ENCODE data around the gene ABCC2.

Gene ABCC2

GRCh38 chr10:99775850-99776249, 6.6 kb upstream of the ABCC2 start:
- no peak for DNase-seq

GRCh38 chr10:99777918-99778714, 4.3 kb upstream of the ABCC2 start:
- no peak for DNase-seq

DNA sequence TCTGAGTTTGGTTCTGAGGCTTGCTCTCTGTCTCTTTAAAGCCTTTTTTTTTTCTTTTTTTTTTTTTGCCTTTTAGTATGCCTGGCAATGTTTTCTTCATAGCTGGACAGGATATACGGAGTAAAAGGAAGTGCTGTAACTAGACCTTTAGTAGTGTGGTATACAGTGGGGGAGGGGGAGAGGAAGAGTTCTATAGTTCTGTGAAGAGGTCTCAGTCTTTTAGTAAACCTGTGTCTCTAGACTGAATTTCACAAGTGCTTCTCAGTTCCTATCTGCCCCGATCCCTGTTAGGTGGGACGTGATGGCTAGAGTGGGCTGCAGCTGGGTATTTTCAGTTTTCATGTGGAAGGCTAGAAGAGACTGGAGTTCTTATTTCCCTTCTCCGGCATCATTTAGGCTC, 3.1 kb upstream of the ABCC2 start:
- no peak for DNase-seq

GRCh38 chr10:99781734-99782429, 558 bp upstream of the ABCC2 start:
- DNase-seq, result no peak

DNA sequence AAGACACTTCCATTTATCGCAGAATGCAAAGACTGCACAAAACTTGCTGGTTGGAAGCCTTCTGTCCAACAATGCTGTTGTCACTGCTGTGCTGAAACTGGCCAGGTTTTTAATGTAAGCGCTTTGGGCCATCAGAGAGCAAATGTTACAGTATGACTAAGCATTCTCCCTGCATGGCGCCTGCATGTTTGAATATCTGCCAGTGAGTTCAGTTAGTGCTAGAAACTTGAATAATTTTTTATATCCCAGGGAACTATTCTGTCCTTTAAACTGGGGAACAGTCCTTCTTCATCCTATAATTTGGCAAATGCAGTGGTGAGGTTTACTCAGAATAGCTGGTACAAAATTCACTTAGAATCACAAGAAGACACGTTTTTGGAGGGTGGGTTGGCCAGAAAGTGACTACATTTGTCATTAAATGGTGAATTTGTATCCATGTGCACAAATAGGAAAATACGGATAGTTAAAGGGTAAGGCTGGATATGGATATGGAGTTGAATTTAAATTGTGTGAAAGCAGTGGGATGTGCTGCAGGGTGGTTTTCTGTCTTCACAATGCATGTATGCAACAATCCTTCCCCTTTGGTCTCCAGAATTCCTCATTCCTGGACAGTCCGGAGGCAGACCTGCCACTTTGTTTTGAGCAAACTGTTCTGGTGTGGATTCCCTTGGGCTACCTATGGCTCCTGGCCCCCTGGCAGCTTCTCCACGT, 1.7 kb downstream of the ABCC2 start:
- no peak for DNase-seq

GRCh38 chr10:99784727-99785441, 2.4 kb downstream of the ABCC2 start:
- DNase-seq, result no peak

GRCh38 chr10:99785646-99786045, 3.2 kb downstream of the ABCC2 start:
- DNase-seq, result no peak

GRCh38 chr10:99787311-99787710, 4.9 kb downstream of the ABCC2 start:
- DNase-seq, result no peak

DNA sequence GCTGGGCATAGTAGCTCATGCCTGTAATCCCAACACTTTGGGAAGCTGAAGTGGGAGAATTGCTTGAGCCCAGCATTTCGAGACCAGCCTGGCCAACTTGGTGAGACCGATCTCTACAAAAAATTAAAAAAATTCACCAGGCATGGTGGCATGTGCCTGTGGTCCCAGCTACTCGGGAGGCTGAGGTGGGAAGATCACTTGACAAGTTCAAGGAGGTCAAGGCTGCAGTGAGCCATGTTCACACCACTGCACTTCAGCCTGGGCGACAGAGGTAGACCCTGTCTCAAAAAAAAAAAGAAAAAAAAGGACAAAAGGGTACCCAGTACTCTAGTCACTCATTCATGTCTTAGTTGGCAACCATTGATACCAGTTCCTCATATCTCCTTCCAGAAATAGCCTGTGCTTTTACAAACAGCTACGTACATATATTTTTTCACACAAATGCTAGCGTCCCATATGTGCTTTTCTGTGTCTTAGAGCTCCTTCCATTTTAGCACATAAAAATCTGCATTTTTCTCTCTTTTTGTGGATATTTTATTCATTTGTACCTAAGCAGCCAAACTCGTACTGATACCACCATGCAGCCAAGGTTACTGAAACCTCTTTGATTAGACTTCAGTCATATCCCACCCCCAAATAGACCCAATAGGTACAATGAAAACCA, 5.5 kb downstream of the ABCC2 start:
- no peak for DNase-seq

- DNase-seq, result no peak
Observed at GRCh38 chr10:99788598-99789256, 6.3 kb downstream of the ABCC2 start.

DNA sequence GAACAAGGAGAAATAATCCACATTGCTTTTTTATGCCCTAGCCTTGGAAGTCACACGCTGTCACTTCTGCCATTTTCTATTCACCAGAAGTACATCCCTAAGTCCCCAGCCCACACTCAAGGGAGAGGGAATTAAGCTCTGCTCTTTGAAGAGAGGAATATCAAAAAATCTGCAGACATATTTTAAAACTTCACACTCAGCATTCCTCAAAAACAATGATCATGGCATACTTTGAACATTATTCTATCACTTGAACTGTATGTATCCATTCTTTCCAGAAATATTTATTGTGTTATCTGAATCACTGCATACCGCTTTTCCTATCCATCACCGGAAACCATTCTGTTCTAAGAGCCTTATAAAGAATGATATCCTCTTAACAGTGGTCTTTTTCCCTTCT, 9.4 kb downstream of the ABCC2 start:
- DNase-seq, result no peak

DNA sequence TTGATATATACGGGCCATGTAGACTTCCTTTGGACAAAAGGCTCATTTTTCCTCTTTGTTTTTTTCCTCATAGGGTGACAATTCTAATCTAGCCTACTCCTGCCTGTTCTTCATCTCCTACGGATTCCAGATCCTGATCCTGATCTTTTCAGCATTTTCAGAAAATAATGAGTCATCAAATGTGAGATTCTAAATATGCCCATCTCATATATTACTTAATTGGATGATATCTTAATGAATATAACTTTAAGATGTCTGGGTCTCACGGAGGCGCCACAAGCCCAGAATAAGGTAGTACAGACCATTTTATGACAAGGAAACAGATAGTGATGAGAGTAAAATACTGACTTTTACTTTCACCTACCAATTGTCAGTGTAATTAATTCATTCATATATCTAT, 11.4 kb downstream of the ABCC2 start:
- no peak for DNase-seq

- no peak for DNase-seq
Observed at GRCh38 chr10:99796928-99797327, 14.5 kb downstream of the ABCC2 start.

DNA sequence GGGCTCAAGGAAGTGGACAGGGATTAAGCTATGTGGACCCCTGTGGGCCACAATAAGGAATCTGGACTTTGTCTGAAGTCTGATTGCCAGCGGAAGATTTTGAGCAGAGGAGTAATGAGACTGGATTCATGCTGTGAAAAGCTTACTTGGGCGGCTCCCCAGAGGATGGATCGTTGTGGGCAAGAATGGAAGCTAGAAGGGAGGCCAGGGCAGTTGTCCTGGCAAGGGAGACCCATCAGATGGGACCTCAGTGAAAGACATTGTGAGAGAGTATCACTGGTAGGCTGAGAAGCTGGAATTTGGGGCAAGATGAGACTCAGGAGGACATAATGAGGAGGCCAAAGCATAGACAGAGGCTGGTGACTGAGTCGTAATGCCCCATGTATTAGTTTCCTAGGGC, 15.6 kb downstream of the ABCC2 start:
- no peak for DNase-seq

GRCh38 chr10:99798920-99799319, 16.5 kb downstream of the ABCC2 start:
- no peak for DNase-seq

- no peak for DNase-seq
Observed at GRCh38 chr10:99799613-99800012, 17.2 kb downstream of the ABCC2 start.

- no peak for DNase-seq
Observed at GRCh38 chr10:99804471-99804870, 22.0 kb downstream of the ABCC2 start.

- no peak for DNase-seq
Observed at GRCh38 chr10:99805190-99805589, 22.8 kb downstream of the ABCC2 start.

- no peak for DNase-seq
Observed at GRCh38 chr10:99806091-99806490, 23.7 kb downstream of the ABCC2 start.

- no peak for DNase-seq
Observed at GRCh38 chr10:99807786-99808185, 25.3 kb downstream of the ABCC2 start.

GRCh38 chr10:99808270-99808669, 25.8 kb downstream of the ABCC2 start:
- DNase-seq, result no peak

GRCh38 chr10:99809481-99809880, 27.0 kb downstream of the ABCC2 start:
- no peak for DNase-seq
